K562 (cell line): ENCODE measurements around the gene HUNK. TPM values are rescaled to one million over a fixed set of nuclear protein-coding genes. Genes with fewer than 3 reads are reported as not detected.

Source experiments
- ATAC-seq: fragments of 200-7000 bp; cut with Tn5 transposase; 3 replicates; pipeline ENCODE4 v1.9.1; 2020; ENCODE audit warnings: moderate library complexity
- BruUV-seq: library from RNA; stranded (reverse); fragments of 400-500 nt; replicated peaks from 2 replicates; lab custom pipeline; 2021; lab: Mats Ljungman, UMichigan
- CTCF ChIA-PET: fragments of 300-600 bp; formaldehyde crosslinking; extraction: SDS; loops from one replicate; lab custom pipeline; 2021; ENCODE audit warnings: low intra/inter-chr PET ratio; lab: Yijun Ruan, JAX
- POLR2A ChIA-PET: fragments of 300-600, 350-650 bp; sonication (Branson Sonifier 250); formaldehyde crosslinking; extraction: SDS; loops from one replicate; lab custom pipeline; 2021; ENCODE audit warnings: antibody characterized with exemption, inconsistent platforms; lab: Yijun Ruan, JAX
- DNase-seq, 4 experiments: peaks; one replicate each; pipeline versions ENCODE4 v3.0.0 to v3.0.0-alpha.2; 2011 to 2018; ENCODE audit warnings: low spot score in 3 of 4, mixed read lengths in 3 of 4; ENCODE audit errors: extremely low read depth in 1 of 4
- FAIRE-seq: peaks from 2 replicates; lab custom pipeline; 2011; peaks lifted over from hg19 to GRCh38; lab: Jason Lieb, UNC
- H2AFZ ChIP-seq: 2 replicates; pipeline ENCODE4 v1.6.0; 2011; ENCODE audit warnings: low read depth, low read length, control low read depth, inconsistent platforms
- H3K27ac ChIP-seq: fragments of 200-600 bp; 3 replicates; pipeline ENCODE4 v1.8.0; 2011; ENCODE audit warnings: low read depth, mild to moderate bottlenecking, control low read depth, inconsistent platforms, low read length, moderate library complexity, mixed read lengths; ENCODE audit errors: extremely low read depth
- H3K27me3 ChIP-seq, 2 experiments: fragments of 300-600 bp in 1 of 2; 2 replicates in 1 of 2; 3 replicates in 1 of 2; pipeline versions ENCODE4 v1.6.0 to v1.8.0; 2011; ENCODE audit warnings: inconsistent platforms in 2 of 2, low read length in 2 of 2, mild to moderate bottlenecking in 1 of 2, mixed read lengths in 1 of 2, moderate library complexity in 1 of 2; ENCODE audit not compliant: control insufficient read depth in 2 of 2, insufficient read depth in 2 of 2
- H3K36me3 ChIP-seq: fragments of 300-600 bp; 3 replicates; pipeline ENCODE4 v1.8.0; 2011; ENCODE audit warnings: mild to moderate bottlenecking, low read length, inconsistent platforms; ENCODE audit not compliant: control insufficient read depth, insufficient read depth
- H3K4me1 ChIP-seq, 2 experiments: fragments of 200-600 bp in 1 of 2; replicated peaks in 1 of 2; 2 replicates in 1 of 2; 3 replicates in 1 of 2; pipeline versions ENCODE4 v1.5.1 to v1.8.0; 2011; ENCODE audit warnings: inconsistent platforms in 2 of 2, low read length in 2 of 2, mild to moderate bottlenecking in 1 of 2, mixed read lengths in 1 of 2, moderate library complexity in 1 of 2; ENCODE audit not compliant: control insufficient read depth in 2 of 2, insufficient read depth in 2 of 2
- H3K4me2 ChIP-seq: 2 replicates; pipeline ENCODE4 v1.6.1; 2011; ENCODE audit warnings: low read length, control low read depth, inconsistent platforms, mixed read lengths; ENCODE audit not compliant: insufficient read depth
- H3K4me3 ChIP-seq: fragments of 200-600 bp; sonication (generic), shearing (Covaris generic); 2 replicates; pipeline ENCODE4 v1.5.1; 2016; ENCODE audit warnings: control low read depth, inconsistent platforms
- H3K79me2 ChIP-seq: fragments of 200-600 bp; 3 replicates; pipeline ENCODE4 v1.8.0; 2011; ENCODE audit warnings: low read length, inconsistent platforms; ENCODE audit not compliant: control insufficient read depth, insufficient read depth
- H3K9ac ChIP-seq, 2 experiments: 2 replicates each; pipeline versions ENCODE4 v1.6.0 to v1.6.1; 2011; ENCODE audit warnings: low read depth in 2 of 2, low read length in 2 of 2, control low read depth in 1 of 2, inconsistent platforms in 1 of 2, mild to moderate bottlenecking in 1 of 2, mixed read lengths in 1 of 2; ENCODE audit not compliant: insufficient read depth in 1 of 2
- H3K9me1 ChIP-seq: one replicate; pipeline ENCODE4 v1.6.0; 2011; ENCODE audit warnings: inconsistent platforms, mild to moderate bottlenecking, low read length, moderate library complexity; ENCODE audit not compliant: control insufficient read depth, insufficient read depth
- H3K9me3 ChIP-seq: replicated peaks from 2 replicates; pipeline ENCODE4 v1.5.1; 2011; ENCODE audit warnings: low read depth, low read length, inconsistent platforms; ENCODE audit not compliant: control insufficient read depth, insufficient read depth
- H4K20me1 ChIP-seq: replicated peaks from 2 replicates; pipeline ENCODE4 v1.6.1; 2011; ENCODE audit warnings: low read length, inconsistent platforms, mixed read lengths; ENCODE audit not compliant: control insufficient read depth, insufficient read depth
- CEBPZ ChIP-seq: fragments of 150-350 bp; IDR thresholded peaks from 2 replicates; pipeline ENCODE4 v1.6.1; 2014; ENCODE audit warnings: low read depth, mild to moderate bottlenecking, low read length, borderline replicate concordance
- FOS ChIP-seq: IDR thresholded peaks from 3 replicates; pipeline ENCODE4 v1.6.1; 2011; ENCODE audit not compliant: insufficient read length; ENCODE audit errors: extremely low read depth
- HCFC1 ChIP-seq: IDR thresholded peaks from 2 replicates; pipeline ENCODE4 v1.6.1; 2012; ENCODE audit warnings: low read depth, low read length, improper control_type of control experiment
- IFI16 ChIP-seq: fragments of 250-450 bp; sonication (Bioruptor Pico); IDR thresholded peaks from 2 replicates; pipeline ENCODE4 v2.1.2; 2022; ENCODE audit warnings: mild to moderate bottlenecking, inconsistent platforms
- OTX1 ChIP-seq: fragments of 450-650 bp; formaldehyde crosslinking; IDR thresholded peaks from 2 replicates; pipeline ENCODE4 v1.4.0; 2022; ENCODE audit warnings: mild to moderate bottlenecking
- PHF20 ChIP-seq: fragments of 450-650 bp; IDR thresholded peaks from 2 replicates; pipeline ENCODE4 v1.6.1; 2018; ENCODE audit not compliant: partially characterized antibody
- PRDM10 ChIP-seq: fragments of 450-650 bp; IDR thresholded peaks from 2 replicates; pipeline ENCODE4 v1.6.1; 2018; ENCODE audit not compliant: partially characterized antibody
- ZNF77 ChIP-seq: fragments of 250-450 bp; sonication (Bioruptor Pico); IDR thresholded peaks from 2 replicates; pipeline ENCODE4 v1.5.0; 2020
- WGBS: fragments of 100-300 bp; shearing (Covaris generic); methylation state at CpG from one replicate; pipeline ENCODE4 v1.1.6; 2016; ENCODE audit warnings: low coverage, mixed read lengths; ENCODE audit not compliant: insufficient coverage; ENCODE audit errors: missing lambda C conversion rate; 5-methylcytosine and 5-hydroxymethylcytosine counted together
- in situ Hi-C: fragments of 300-500 bp; cut with MboI; formaldehyde crosslinking; loops from 4 replicates; pipeline ENCODE4 v1.15.0; 2018; ENCODE audit warnings: inconsistent platforms, mixed read lengths
- intact Hi-C: fragments of 100-400 bp; cut with micrococcal nuclease; formaldehyde crosslinking; loops from 2 replicates; pipeline ENCODE4 v1.14.2; 2022
- polyA plus RNA-seq, 8 experiments: library from polyadenylated mRNA; depleted of rRNA in 4 of 8; stranded (reverse) in 5 of 8; unstranded in 3 of 8; fragments of >200 nt; fragmentation: Nextera tagmentation in 2 of 8; fragmentation: Illumina TruSeq in 1 of 8; extraction: Ambion mirVana in 2 of 8; extraction: Trizol in 1 of 8; gene quantifications; 2 replicates each; pipeline versions ENCODE4 v1.2.1 to v1.2.3, GENCODE V29; 2011 to 2014; ENCODE audit warnings: inconsistent platforms in 1 of 8, missing spikeins in 1 of 8
- total RNA-seq, 7 experiments: library from RNA; depleted of rRNA in 6 of 7; stranded (reverse); fragments of >200 nt in 6 of 7; fragmentation: Illumina TruSeq in 2 of 7; extraction: Trizol in 2 of 7; gene quantifications; 2 replicates each; pipeline versions ENCODE4 v1.2.1 to v1.2.3, GENCODE V29; 2011 to 2021; ENCODE audit warnings: low replicate concordance in 1 of 7

Gene HUNK
- total and polyA plus RNA-seq, 9 of the 15 experiments (the other 6 are each of a cell fraction or from before 2014, with no cell fraction given) = not detected

GRCh38 chr21:31928656-31929055 lies 55.8 kb downstream of the HUNK start (continued):
- no peak for TF ChIP-seq PRDM10
- no peak for TF ChIP-seq ZNF77
- TF ChIP-seq FOS = no peak
- no peak for TF ChIP-seq OTX1
- TF ChIP-seq HCFC1 = no peak
- TF ChIP-seq PHF20 = no peak

- ChIA-PET POLR2A (no interaction called here), CTCF (no interaction called here)
- H3K4me1 ChIP-seq = no peaks in the 10 kb centered on the region
- H3K27ac ChIP-seq = no peak overlapping the region
- no peak overlapping the region for H3K4me3 ChIP-seq
- no peak overlapping the region for H3K9ac ChIP-seq
- H2AFZ ChIP-seq = no peak overlapping the region
- intact Hi-C loops = no loop called here
- no peaks in the 10 kb centered on the region for H3K79me2 ChIP-seq
- H4K20me1 ChIP-seq = 0 out of 2 replicates have a peak, but pooled peaks cover 2% of the 10 kb centered on the region
- TF ChIP-seq CEBPZ (no peak), IFI16 (CRISPR knock-in tag) (no peak)
- in situ Hi-C loops = no loop called here
- H3K36me3 ChIP-seq = no peaks in the 10 kb centered on the region
- H3K4me2 ChIP-seq = no peak overlapping the region
- no peaks in the 10 kb centered on the region for H3K9me1 ChIP-seq
- no TSS peak for BruUV-seq
- ATAC-seq = no peak
- peaks cover 7 to 27% of the 10 kb centered on the region in 2 experiments for H3K27me3 ChIP-seq
- H3K9me3 ChIP-seq = peaks cover 2% of the 10 kb centered on the region; the same call in 1 of the 2 replicates
- no peak for FAIRE-seq
- WGBS = under 1% methylated on average over 7 of the region's 7 CpGs
- no peak for DNase-seq
Measured at GRCh38 chr21:31929548-31929947, 56.7 kb downstream of the HUNK start.
